B cell (primary cell): ENCODE results near the gene PTH2. TPM values are rescaled to one million over a fixed set of nuclear protein-coding genes. Genes with fewer than 3 reads are reported as not detected.

Experiments
- ATAC-seq: fragments of 200-7000 bp; cut with Tn5 transposase; one replicate; pipeline ENCODE4 v1.10.0; 2021; ENCODE audit warnings: low read depth, mild to moderate bottlenecking, moderate number of reproducible peaks, moderate library complexity
- CTCF ChIA-PET: fragments of 350-600 bp; sonication (Branson Sonifier 250); formaldehyde crosslinking; loops from one replicate; lab custom pipeline; 2021; ENCODE audit warnings: antibody characterized with exemption, inconsistent platforms; lab: Charles Lee
- POLR2A ChIA-PET: fragments of 350-600 bp; sonication (Branson Sonifier 250); formaldehyde crosslinking; loops from one replicate; lab custom pipeline; 2021; ENCODE audit warnings: antibody characterized with exemption; lab: Charles Lee
- DNase-seq: peaks from one replicate; pipeline ENCODE4 v3.0.0; 2013
- H2AFZ ChIP-seq: 2 replicates; pipeline ENCODE4 v1.6.1; 2012; ENCODE audit warnings: mild to moderate bottlenecking, low read depth, low read length; ENCODE audit not compliant: insufficient read depth, poor library complexity, severe bottlenecking
- H3K27ac ChIP-seq, 2 donors: 1 replicate in 1 of 2; 2 replicates in 1 of 2; pipeline ENCODE4 v1.5.1; 2012 to 2013; ENCODE audit warnings: low read length in 2 of 2, mild to moderate bottlenecking in 2 of 2, moderate library complexity in 1 of 2
- H3K27me3 ChIP-seq, 4 experiments: fragments of 200-600 bp in 1 of 4; sonication (generic) in 1 of 4; replicated peaks in 1 of 4; 1 replicate in 2 of 4; 2 replicates in 2 of 4; pipeline versions ENCODE4 v1.6.1 to v1.7.0; 2013 to 2016; ENCODE audit warnings: low read length in 3 of 4, mild to moderate bottlenecking in 2 of 4, mixed read lengths in 1 of 4, moderate library complexity in 1 of 4; ENCODE audit not compliant: insufficient read depth in 4 of 4, control insufficient read depth in 3 of 4; ENCODE audit errors: control extremely low read depth in 1 of 4
- H3K36me3 ChIP-seq, 2 experiments: replicated peaks in 1 of 2; 1 replicate in 1 of 2; 2 replicates in 1 of 2; pipeline versions ENCODE4 v1.6.1 to v1.7.1; 2013; ENCODE audit warnings: low read length in 1 of 2; ENCODE audit not compliant: insufficient read depth in 2 of 2, control insufficient read depth in 1 of 2; ENCODE audit errors: control extremely low read depth in 1 of 2, extremely low read depth in 1 of 2
- H3K4me1 ChIP-seq, 2 donors: fragments of 200-600 bp in 1 of 2; sonication (generic) in 1 of 2; 1 replicate in 1 of 2; 2 replicates in 1 of 2; pipeline versions ENCODE4 v1.5.1 to v1.6.1; 2013 to 2017; ENCODE audit warnings: low read length in 2 of 2; ENCODE audit not compliant: control insufficient read depth in 2 of 2, insufficient read depth in 2 of 2
- H3K4me2 ChIP-seq: replicated peaks from 2 replicates; pipeline ENCODE3; 2012; ENCODE audit warnings: mild to moderate bottlenecking, low read depth, low read length; ENCODE audit not compliant: poor library complexity, severe bottlenecking
- H3K4me3 ChIP-seq, 5 experiments: fragments of 200-600 bp in 1 of 5; sonication (generic) in 1 of 5; 1 replicate in 3 of 5; 2 replicates in 2 of 5; pipeline versions ENCODE4 v1.5.1 to v1.7.0; 2011 to 2016; ENCODE audit warnings: low read length in 4 of 5, mild to moderate bottlenecking in 4 of 5, low read depth in 2 of 5, control low read depth in 1 of 5, moderate library complexity in 1 of 5; ENCODE audit not compliant: insufficient read depth in 1 of 5; ENCODE audit errors: control extremely low read depth in 1 of 5, extremely low read depth in 1 of 5
- H3K79me2 ChIP-seq: fragments of 200-600 bp; sonication (generic); one replicate; pipeline ENCODE4 v1.6.0; 2016; ENCODE audit warnings: low read length; ENCODE audit not compliant: control insufficient read depth, insufficient read depth
- H3K9ac ChIP-seq: fragments of 200-600 bp; sonication (generic); 2 replicates; pipeline ENCODE4 v1.6.1; 2017; ENCODE audit warnings: mild to moderate bottlenecking, low read length, moderate library complexity
- H3K9me3 ChIP-seq, 3 donors: one replicate each; pipeline versions ENCODE4 v1.6.1 to v1.7.1; 2013; ENCODE audit warnings: low read length in 2 of 3; ENCODE audit not compliant: control insufficient read depth in 2 of 3, insufficient read depth in 1 of 3; ENCODE audit errors: control extremely low read depth in 1 of 3
- H4K20me1 ChIP-seq: 2 replicates; pipeline ENCODE4 v1.6.0; 2012; ENCODE audit warnings: mild to moderate bottlenecking, low read length; ENCODE audit not compliant: insufficient read depth, control insufficient read depth, poor library complexity, severe bottlenecking
- H3K27ac Mint-ChIP-seq: one replicate; pipeline ENCODE4 v1.8.0; 2021; ENCODE audit warnings: mixed read lengths
- H3K27me3 Mint-ChIP-seq: one replicate; pipeline ENCODE4 v1.8.0; 2021; ENCODE audit warnings: mixed read lengths
- H3K4me1 Mint-ChIP-seq: one replicate; pipeline ENCODE4 v1.8.0; 2021; ENCODE audit warnings: mixed read lengths
- H3K4me3 Mint-ChIP-seq: one replicate; pipeline ENCODE4 v1.8.0; 2021; ENCODE audit warnings: mixed read lengths
- H3K9me3 Mint-ChIP-seq: one replicate; pipeline ENCODE4 v1.8.0; 2022; ENCODE audit warnings: mixed read lengths; ENCODE audit not compliant: insufficient read depth
- CTCF ChIP-seq: fragments of 200-600 bp; IDR thresholded peaks from one replicate; pipeline ENCODE4 v1.8.0; 2022; ENCODE audit warnings: antibody characterized with exemption, mild to moderate bottlenecking
- EZH2 ChIP-seq: IDR thresholded peaks from 2 replicates; pipeline ENCODE4 v1.6.1; 2012; ENCODE audit warnings: borderline replicate concordance, low read depth, mild to moderate bottlenecking, moderate library complexity, low read length; ENCODE audit not compliant: insufficient read depth, poor library complexity, severe bottlenecking
- WGBS: methylation state at CpG from one replicate; pipeline ENCODE4 v1.1.5; 2013; ENCODE audit warnings: missing lambda C conversion rate; ENCODE audit not compliant: insufficient coverage; 5-methylcytosine and 5-hydroxymethylcytosine counted together
- intact Hi-C: fragments of 100-400 bp; cut with micrococcal nuclease; formaldehyde crosslinking; loops from one replicate; pipeline ENCODE4 v1.10.0; 2022
- polyA plus RNA-seq: library from polyadenylated mRNA; depleted of rRNA; stranded (reverse); fragments of >200 nt; gene quantifications from 2 replicates; pipeline ENCODE4 v1.2.3, GENCODE V29; 2012
- total RNA-seq, 2 donors: library from RNA; stranded (reverse); fragments of 120-200 nt in 1 of 2; gene quantifications; 1 replicate in 1 of 2; 2 replicates in 1 of 2; pipeline versions ENCODE4 v1.2.3 to v1.2.4, GENCODE V29; 2013 to 2022

The PTH2 gene
- total and polyA plus RNA-seq, 2 donors (not counting 1 experiment from before 2014, with no cell fraction given): not detected

- ATAC-seq (no peak), DNase-seq (no peak)
- Histone ChIP-seq H2AFZ (no peak overlapping the region), H3K79me2 (no peaks in the 10 kb centered on the region), H3K4me1 (peaks cover 0 to 11% of the 10 kb centered on the region in 2 donors), H4K20me1 (no peaks in the 10 kb centered on the region), H3K27me3 (no peaks in the 10 kb centered on the region), H3K27ac (no peak overlapping the region), H3K9me3 (no peaks in the 10 kb centered on the region), H3K4me3 (no peak overlapping the region), H3K36me3 (no peaks in the 10 kb centered on the region), H3K9ac (no peak overlapping the region), H3K4me2 (no peak overlapping the region)
- no peak overlapping the region for H3K27ac Mint-ChIP-seq
- 87% methylated on average over 6 of the region's 11 CpGs for WGBS
- no peaks in the 10 kb centered on the region for H3K9me3 Mint-ChIP-seq
- intact Hi-C loops: no loop called here
- no peak for TF ChIP-seq EZH2
- no peak for TF ChIP-seq CTCF
- no peak overlapping the region for H3K4me3 Mint-ChIP-seq
- ChIA-PET POLR2A (no interaction called here), CTCF (interaction anchor here (1.0 to 1.3 kb wide), 2 partner anchors 22 to 97 kb away, joined by 3 read pairs; no protein-coding TSS in a partner anchor)
- no peaks in the 10 kb centered on the region for H3K27me3 Mint-ChIP-seq
- peaks cover 4% of the 10 kb centered on the region for H3K4me1 Mint-ChIP-seq
Observed at GRCh38 chr19:49398001-49398615, 25.1 kb downstream of the PTH2 start.

GRCh38 chr19:49396738-49397505, 26.3 kb downstream of the PTH2 start:
- ATAC-seq (no peak), DNase-seq (no peak)
- no peaks in the 10 kb centered on the region for H3K9me3 ChIP-seq
- Mint-ChIP-seq H3K9me3 (no peaks in the 10 kb centered on the region), H3K27ac (peak overlapping the region; percentile 53), H3K4me1 (peaks cover 3% of the 10 kb centered on the region), H3K27me3 (no peaks in the 10 kb centered on the region), H3K4me3 (no peak overlapping the region)
- H4K20me1 ChIP-seq: no peaks in the 10 kb centered on the region
- no peaks in the 10 kb centered on the region for H3K79me2 ChIP-seq
- intact Hi-C loops: no loop called here
- no peak overlapping the region for H3K27ac ChIP-seq
- no peak overlapping the region for H3K4me2 ChIP-seq
- POLR2A ChIA-PET: no interaction called here
- no peaks in the 10 kb centered on the region for H3K36me3 ChIP-seq
- WGBS: 96% methylated on average over 7 of the region's 8 CpGs
- no peaks in the 10 kb centered on the region for H3K27me3 ChIP-seq
- H3K9ac ChIP-seq: no peak overlapping the region
- H3K4me3 ChIP-seq: no peak overlapping the region
- H2AFZ ChIP-seq: no peak overlapping the region
- peaks cover 3 to 5% of the 10 kb centered on the region in 2 donors for H3K4me1 ChIP-seq
- CTCF ChIA-PET: interaction anchor here (0.6 to 1.3 kb wide), 2 partner anchors 18 to 23 kb away, joined by 3 read pairs; no protein-coding TSS in a partner anchor
- no peak for TF ChIP-seq CTCF
- no peak for TF ChIP-seq EZH2
